Umbilical cord (tissue), 2 donors: Measurements from ENCODE around the gene SCGN. TPM values are rescaled to one million over a fixed set of nuclear protein-coding genes. Genes with fewer than 3 reads are reported as not detected.

ENCODE experiments used
- DNase-seq: peaks from one replicate; pipeline ENCODE4 v3.0.0-alpha.2; 2015; ENCODE audit warnings: low spot score
- total RNA-seq: library from RNA; depleted of rRNA; stranded (reverse); fragments of >200 nt; gene quantifications from one replicate; pipeline ENCODE4 v1.2.3, GENCODE V29; 2014; ENCODE audit warnings: low replicate concordance; ENCODE audit not compliant: insufficient read depth

The SCGN gene
- total RNA-seq, 1 donor from 2014 or later: not detected

DNA sequence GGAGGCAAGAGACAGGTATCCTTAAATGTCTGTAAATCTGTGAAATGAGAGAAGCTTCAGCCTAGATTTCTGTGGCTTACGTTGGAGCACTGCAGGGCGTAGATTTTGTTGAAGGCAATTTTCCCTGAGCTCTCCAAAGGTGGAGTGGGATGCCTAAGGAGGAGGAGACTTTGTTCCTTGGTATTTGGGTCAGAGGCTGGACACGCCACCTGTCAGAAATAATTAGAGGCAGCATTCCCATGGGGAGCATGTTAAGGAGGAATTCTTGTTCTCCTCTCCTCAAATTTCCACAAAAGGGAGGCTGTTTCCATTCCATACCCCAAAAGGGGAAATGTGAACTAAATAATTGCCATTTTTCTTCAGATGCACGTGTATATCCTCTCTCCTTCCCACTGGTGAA lies 11.1 kb upstream of the SCGN start:
- DNase-seq: no peak

DNA sequence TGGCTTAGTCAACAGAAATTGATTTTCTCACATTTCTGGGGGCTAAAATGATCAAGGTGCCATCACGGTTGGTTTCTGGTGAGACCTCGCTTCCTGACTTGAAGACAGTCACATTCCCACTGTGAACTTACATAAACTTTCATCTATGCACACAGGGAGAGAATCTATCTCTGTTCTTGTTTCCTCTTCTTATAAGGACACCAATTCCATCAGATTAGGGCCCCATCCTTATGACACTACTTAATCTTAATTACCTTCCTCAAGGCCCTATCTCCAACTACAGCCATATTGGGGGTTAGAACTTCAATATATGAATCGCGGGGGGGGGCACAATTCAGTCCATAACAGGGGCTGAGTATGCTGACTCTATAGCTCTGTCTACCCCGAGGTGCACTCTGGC lies 10.6 kb upstream of the SCGN start:
- DNase-seq: no peak

DNA sequence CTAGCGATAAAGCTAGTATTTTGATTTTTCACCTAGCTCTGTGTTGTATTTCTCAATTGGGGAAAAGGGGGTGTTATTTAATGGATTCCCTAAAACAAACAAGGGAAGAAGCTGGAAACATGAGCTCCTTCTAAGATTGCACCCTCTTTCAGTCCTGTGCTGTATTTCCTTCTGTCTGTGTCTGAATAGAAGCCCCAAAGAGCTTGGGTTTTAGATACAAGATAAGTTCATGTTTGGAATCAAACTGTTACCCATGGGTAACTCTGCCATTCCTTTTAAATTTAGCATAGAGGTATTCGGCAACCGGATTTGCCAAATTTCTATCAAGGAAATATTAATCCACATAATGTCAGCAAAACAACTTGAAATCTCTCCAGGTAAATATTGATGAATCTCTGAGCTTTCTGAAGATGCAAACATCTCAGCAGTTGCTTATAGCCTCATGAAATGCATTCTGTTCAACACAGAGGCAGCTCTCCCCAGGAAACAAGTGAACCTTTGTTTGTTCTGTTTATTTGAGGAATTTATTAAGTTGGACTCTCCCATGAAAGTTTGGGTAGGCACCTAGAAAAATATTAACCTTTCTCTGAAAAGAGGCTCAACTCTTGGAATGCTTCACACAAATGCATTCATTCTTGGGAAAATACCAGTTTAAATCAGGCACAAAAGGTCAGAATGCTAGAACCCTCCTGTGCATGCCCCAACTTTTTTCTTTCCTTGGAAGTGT lies 9.9 kb upstream of the SCGN start:
- no peak for DNase-seq

DNA sequence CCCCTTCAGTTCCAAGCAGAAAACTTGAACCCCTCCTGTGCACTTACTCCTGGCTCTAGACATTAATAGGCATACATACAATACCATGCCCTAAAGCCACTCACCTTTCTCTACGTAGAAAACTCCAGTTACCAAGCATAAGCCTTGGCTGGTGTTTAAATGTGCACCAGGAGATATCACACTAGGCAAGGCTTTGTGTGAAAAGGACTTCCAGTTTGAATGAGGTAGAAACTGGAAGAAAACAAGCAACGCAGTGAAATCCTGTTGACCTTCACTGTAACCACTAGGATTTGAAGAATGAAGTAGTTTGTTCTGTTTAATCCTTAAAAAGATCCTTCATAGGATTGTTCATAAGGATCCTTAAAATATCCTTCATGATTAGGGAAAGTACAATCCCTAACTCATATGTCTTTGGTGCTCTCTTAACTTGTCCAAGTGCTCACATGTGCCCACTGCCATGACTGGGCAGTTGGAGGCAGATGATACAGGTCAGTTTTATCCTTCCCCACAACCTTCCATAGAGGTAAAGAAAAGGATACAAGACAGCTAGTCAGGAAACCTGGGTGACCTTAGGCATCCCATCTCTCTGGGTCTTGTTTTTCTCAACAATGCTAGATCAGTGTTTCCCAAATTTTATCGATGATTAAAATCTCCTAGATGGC lies 9.2 kb upstream of the SCGN start:
- no peak for DNase-seq

DNA sequence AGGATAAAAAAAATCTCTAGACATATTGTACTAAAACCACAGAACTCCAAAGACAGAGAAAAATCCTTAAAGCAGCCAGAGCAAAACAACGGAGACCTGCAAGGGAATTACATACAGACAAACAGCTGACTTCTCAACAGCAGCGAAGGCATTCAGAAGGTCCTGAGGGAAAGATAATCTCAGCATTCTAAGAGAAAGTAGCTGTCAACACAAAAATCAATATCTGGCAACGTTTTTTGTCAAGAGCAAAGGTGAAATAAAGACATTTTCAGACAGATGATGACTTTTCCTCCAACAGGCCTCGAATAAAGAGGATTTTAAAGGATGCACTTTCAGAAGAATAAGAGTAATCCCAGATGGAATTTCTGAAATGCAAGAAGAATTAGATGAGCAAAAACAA lies 6.1 kb upstream of the SCGN start:
- no peak for DNase-seq

DNA sequence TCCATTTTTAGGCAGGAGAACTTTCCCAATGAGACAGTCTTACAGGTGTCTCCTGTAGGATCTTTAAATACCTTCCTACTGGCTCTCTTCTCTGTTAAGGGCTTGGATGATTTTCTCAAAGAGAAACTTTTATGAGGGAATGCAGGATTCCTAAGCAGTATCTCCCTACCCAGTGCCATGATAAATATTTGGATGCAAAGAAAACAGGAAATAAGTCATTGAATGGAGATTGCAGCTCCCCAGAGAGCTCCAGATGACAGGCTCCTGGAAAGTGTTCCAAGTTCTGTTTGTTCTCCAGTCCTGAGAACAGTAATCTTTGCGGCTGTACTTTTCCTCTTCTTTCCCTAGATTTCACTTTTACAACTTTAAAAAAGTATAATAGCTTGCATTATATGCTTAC lies 2.4 kb upstream of the SCGN start:
- no peak for DNase-seq

DNA sequence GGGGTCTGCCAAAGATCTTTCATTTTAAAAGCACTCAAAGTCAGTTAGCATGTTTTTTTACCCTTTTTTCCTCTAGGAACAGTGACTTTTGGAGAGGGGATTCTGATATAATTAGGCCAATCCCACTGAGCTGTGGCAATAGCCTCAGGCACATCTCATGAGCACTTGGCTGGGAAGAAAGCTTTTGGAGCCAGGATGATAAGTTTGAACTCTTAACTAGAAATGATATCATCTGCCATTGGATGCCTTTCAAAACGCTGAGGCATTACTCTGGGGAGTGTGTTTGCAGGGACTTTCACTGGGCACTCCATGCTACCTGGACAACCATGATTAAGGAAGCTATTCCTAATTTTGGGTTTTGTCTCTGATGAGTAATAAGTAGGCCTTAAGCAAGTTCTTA lies 3.7 kb downstream of the SCGN start:
- DNase-seq: no peak

DNA sequence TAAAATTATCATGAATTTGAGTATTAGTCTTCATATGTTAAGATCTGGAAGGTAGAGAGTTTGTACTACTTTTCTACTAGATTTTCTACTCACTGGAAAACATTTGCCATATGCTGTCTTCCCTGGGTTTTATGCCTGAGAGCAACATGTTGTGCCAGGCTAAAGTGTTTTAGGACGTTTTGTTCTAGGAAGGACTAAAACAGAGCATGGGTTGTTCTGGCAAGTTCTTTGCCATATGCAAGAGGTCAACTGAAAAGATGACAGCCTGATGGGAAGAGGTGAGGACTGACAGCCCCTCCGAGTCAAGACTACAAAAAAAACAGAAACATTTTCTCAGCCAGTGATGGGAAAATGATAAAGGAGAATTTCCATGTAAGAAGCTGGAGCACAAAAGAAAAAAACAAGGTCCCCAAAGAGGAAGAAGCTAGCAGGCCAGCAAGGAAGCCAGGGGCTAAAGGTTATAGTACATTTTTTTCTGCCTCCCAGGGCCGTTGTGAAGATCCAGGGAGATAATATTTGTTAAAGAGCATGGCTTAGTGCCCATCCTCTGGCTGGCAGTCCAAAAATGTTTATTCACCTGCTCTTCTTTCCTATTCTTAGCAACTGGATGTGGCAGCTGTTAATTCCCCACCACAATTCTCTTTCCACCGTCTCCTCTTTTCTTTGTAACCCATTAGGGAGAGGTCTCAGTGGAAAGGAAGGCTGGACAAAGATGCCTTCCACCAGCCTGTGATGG lies 7.8 kb downstream of the SCGN start:
- no peak for DNase-seq

DNA sequence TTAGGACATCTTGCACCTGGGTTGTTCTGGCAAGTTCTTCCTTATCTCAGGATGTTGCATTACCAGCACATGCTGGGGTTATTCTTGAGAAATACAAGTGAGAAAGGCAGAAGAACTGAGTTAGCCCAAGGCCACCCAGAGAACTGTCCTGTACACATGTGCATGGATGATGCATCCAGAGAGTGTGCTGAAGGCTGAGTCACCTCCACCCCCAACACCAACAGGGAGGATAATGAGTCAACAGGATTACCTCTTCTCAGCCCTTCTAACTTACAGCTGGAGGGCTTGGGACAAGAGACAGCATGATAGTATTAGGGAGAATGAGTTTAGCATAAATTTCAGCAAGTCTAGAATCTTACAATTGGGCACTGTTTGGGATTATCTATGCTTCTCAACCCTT lies 8.5 kb downstream of the SCGN start:
- DNase-seq: no peak

DNA sequence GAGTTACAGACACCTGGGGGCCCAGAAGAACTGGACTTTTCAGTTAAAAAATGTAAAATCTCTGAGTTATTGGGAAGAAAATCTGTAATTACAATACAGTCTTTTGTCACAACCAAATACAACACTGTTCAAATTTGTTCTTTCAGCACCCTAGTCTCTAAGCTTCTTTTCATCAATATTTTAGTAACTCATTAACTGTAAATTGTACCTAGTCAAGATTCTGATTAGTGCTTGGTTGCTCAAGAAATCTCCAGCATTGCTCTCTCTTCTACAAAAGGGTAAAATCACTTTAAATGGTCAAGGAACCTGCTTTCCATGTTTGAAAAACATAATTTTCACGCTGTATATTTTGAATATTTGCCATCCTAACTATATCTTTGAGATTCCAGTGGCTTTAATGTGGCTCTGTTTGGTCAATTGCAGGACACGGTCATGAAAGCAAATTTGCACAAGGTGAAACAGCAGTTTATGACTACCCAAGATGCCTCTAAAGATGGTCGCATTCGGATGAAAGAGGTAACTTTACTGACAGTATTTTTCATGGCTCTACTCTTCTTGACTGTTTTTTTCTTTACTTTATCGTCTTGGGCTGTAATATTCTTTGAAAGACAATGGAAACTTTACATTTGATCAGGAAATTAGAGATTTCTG lies 9.2 kb downstream of the SCGN start:
- DNase-seq: no peak

DNA sequence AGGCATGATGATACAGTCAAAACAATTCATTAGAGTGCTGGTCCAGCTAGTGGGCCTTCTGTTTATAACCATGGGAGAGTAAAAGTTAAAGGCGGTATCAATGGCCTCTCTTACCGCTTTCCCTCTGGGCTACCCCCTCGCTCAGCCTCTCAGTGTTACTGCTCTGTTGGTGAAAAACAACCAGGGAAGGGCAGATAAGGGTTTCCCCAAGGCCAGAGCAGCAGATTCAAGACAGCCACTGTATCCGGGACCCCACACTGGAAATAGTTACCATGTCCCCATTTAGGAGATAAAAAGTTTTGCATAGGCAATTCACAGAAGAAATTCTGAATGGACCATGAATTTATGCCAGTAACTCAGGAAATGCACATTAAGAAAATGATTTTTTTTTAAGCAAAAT lies 13.4 kb downstream of the SCGN start:
- no peak for DNase-seq

DNA sequence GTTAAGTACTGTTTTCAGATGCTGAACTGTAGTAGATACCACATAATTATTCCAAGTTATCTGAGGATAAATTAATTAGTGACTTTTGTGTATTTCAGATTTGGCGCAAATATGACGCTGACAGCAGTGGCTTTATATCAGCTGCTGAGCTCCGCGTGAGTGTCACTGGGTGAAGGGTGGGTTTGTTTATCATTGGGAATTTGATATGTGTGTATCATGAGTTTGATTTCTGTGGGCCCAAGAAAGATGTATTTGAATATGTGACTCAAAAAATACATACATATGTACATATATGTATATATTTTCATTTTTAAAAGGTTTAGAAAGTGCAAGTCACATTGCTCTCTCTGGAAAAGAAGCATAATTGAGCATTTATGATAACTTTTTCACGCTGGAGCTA lies 17.4 kb downstream of the SCGN start:
- no peak for DNase-seq

DNA sequence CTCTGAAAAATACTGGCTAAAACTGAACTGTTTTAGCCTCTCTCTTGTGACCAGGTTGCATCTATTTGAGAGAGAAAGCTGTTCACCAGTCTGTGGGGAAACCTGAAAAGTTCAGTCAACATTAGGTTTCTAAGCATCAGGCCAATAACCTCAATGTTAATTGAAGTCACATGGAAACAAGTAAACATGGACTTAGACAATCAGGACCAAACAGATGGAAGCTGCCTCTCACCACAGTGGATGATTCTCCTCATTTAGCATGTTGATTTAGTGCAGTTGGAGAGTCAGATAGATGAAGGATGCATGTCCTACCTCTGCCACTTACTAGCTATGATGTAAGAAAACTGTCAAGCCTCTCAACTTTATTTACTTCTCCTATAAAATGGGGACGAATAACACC lies 18.2 kb downstream of the SCGN start:
- DNase-seq: no peak

DNA sequence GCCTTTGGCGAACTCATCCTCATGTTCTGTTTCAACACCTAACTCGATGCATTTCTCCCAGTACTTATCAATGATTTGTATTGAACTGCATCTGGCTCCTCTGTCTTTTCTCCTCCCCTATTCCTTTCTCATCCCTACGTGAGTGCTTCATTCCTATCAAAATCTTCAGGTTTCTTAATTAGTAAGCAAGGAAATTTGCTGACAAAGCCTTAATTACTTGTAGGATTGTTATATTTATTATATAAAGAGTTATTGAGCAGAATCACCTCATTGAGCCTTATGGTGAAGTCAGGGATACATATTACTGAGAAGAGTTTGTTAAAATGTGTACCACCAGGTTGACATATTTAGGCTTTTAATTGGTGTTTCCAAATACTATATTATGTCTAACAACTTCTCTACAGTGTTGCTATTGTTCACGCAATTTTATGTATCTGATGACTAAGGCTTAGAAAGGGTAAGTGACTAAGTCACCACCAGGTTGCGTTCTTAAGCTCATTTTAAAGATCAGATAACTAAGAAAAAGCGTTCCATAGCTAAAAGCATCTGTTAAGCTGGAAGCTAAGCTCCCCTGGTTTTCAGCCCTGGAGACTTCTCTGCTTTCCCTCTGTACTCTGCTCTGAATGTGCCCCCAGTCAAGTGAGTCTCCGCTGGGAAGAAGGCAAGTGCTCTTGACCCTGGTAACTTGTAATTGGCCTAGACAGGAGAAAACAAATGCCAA lies 18.9 kb downstream of the SCGN start:
- no peak for DNase-seq

DNA sequence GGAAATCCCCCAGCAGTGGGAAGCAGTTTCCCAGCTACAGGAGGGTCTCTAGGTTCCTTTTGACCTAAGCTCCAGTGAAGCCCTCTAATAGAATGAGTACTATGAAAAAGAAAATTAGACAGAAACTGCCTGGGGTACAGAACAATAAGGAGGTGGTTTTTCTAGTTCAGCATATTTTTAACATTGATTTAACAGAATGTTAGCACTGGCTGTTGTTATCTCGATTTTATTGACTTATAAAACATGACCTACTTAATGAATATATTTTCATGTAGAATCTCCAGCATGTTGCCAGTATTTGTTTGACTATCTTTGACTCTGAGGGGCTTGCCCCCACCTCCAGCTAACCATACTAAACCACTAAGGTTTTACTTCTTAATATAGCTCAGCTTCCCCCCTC lies 19.6 kb downstream of the SCGN start:
- no peak for DNase-seq

DNA sequence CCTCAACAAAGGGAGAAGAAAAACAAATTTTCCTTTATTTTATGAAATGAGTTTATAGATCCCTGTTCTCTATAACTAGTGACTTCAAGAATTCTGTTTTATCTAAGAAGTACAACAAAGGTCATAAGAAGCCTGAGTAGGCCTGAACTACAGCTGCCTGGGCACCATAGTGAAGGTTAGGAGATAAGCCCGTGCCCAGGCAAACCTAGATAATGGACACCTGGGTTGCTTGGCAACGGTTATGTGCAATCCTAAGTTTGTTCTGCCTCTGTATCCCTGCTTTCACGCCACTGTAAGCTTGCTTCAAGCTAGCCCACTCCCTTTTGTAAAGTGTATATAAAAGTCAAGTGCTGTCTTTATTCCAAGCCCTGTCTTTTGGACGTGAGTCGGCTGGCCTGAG lies 23.2 kb downstream of the SCGN start:
- no peak for DNase-seq

DNA sequence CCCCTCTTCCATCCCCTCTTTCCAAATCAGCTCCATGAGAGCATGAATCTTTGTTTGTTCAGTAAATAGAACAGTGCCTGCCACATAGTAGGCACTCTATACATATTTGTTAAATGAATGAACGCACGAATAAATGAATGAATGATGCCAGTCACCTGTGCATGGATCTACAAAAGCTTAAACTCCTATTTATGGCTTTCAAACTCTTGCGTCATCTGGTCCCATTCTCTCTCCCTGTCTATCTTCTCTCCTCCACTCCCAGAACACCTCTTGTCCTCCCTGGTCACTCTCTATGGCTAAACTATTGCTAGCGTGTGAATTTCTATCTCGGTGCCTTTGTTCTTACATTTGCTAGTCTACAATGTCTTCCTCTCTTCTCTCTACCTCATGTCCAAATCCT lies 24.8 kb downstream of the SCGN start:
- DNase-seq: no peak

DNA sequence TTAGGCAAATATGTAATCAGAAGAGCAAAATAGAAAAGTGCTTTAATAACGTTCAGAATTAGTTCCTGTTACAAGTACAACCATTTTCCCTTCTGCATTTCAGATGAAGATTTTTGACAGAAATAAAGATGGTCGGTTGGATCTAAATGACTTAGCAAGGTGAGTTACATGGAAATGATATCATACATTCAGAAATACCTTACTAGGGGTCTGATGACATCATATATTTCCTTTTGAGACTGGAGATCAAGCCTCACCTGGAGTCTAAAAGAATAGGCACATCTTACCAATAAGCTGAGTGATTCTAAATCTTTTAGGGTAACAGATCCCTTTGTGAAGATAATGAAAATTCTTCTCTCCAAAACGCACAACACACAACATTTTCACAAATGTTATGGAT lies 29.8 kb downstream of the SCGN start:
- no peak for DNase-seq

DNA sequence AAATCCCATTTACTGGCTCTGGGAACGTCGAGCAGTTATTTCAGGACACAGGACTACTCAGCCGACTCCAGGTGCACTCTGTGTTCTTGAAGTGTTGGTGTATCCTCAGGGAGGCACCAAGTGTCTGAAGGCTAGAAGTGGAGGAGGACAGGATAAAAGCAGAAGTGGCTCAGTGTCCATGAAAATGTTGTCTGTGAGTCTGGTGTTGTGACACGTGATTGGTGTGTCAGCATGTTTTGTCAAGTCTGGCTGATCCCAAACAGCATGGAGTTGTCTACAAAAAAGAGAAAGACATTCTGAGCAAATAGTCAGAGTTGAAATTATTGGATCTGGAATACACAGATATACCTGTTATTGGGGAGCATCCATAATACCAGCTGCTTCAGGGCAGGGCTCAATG lies 30.3 kb downstream of the SCGN start:
- DNase-seq: no peak

DNA sequence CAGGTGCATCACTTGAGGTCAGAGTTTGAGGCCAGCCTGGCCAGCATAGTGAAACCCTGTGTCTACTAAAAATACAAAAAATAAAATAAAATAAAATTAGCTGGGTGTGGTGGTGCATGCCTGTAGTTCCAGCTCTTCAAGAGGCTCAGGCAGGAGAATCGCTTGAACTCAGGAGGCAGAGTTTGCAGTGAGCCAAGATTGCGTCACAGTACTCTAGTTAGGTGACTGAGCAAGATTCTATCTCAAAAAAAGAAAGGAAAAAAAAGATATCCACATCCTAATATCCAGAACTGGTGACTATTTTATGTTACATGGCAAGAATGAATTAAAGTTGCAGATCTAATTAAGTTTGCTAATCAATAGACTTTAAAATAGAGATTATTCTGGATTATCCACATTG lies 32.5 kb downstream of the SCGN start:
- no peak for DNase-seq

DNA sequence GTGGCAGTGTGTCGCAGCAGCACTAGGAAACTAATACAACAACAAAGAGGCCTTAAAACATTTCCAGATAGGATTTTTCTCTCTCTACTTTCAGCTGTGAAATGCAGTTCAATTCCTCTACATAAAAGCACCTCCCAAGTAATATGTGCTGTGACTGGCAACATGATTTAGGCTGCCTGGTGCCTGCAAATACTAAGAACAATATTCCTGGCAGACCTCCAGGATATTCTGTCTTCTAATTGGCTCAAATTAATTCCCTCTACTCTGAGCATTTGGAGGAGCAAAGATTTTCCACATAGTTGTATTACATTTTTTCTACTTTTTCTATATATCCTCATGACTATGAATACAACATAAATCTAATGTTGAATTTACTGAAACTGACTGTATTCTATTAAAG lies 33.2 kb downstream of the SCGN start:
- DNase-seq: no peak

DNA sequence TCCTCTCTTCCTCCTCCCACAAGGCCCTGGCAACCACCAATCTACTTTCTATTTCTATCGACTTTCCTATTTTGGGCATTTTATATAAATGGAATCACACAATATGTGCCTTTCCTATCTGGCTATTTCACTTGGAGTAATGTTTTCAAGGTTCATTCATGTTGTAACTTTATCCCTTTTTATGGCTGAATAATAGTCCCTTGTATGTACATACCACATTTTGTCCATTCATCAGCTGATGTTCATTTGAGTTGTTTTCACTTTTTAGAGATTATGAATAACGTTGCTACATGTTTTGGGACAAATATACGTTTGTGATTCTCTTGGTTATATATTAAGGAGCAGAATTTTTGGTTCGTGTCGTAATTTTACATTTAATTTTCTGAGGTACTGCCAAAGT lies 33.9 kb downstream of the SCGN start:
- DNase-seq: no peak
